Femur (tissue), 1 donor: Measurements from ENCODE around the gene EPHA1.
A peak's percentile ranks its signal among the peaks of the same experiment; 100 is the strongest.
"Not testable (repeated sequence)": the region's sequence is repeated elsewhere in the genome, so short reads cannot be mapped to it uniquely, and the experiment has no call there.

Experiments used
- DNase-seq: peaks from one replicate; pipeline ENCODE4 v3.0.0-alpha.2; 2017

Gene EPHA1

DNA sequence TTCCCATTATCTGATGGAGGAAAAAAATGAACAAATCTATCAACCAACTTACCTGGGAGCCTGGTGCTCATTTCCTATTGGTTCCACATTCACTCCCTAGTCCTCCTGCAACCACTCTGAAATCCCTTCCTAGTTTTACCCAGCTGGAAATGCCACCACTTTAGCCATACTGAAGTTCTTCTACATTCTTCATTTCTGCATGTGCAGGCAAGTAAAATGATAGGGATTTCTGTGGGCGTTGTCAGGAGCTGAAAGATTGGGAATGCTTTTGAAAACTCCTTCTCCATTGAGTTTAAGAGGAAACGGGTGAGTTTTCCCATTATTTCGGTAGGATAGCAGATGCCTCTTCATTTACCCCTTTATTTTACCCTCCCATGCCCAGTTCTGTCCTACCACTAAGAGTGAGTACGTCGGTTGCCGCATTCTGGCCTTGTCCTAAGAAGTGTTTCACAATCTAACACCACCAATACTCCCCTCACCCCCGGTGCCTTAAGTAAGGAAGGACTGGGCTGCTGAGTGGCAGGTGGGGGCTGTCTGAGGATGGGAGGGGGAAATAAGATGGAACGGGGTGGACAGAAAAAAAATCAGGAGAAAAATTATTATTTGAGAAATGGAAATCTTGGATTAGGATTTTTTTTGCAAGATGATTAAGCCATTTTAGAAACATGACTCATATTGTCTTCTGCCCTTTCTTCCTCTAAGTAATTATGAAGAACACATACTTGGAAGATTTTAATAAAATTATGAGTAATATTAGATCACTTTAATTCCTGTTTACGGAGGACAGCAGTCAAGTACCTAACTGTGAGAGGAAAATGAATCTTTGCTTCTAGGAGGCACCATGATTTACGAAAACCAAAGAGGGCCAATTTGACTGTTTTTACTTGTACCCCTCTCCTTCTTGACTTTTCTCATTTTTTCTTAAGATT is 21.4 kb upstream of the EPHA1 start:
- DNase-seq = no peak

DNA sequence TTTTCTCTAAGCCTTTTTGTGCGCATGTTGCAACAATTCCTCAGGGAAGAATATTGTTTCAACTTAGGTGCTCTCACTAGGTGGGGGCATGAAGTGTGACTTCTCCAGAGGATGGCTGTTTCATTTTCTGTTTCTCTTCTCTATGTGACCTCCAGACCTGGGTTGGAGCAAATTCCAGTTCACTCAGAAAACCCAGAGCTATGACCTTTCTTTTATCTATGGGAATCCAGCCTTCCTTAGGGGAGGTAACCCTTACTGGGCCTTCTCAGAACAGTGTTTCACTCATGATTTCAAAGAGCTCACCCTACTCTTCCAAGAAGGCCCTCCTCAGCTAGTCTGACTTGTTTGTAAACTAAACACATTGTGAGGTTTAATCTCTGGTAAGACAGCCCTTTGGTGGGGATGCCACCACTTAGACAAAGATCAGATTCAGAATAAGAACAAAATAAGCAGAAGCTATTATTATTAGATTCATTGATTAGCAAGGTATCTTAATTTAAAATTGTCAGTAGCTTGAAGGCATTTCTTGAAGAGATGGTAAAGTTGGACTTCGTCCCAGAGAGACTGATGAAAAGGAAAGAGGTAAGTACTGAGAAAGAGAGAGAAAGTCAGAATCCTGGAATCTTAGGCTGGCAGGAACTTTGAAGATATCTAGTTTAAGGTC is 18.0 kb upstream of the EPHA1 start:
- DNase-seq = no peak

- not testable (repeated sequence) for DNase-seq
Observed at GRCh38 chr7:143424476-143424875, 15.8 kb upstream of the EPHA1 start.

- DNase-seq = peak; percentile 56
Observed at GRCh38 chr7:143422033-143422432, 13.4 kb upstream of the EPHA1 start.

GRCh38 chr7:143420624-143421023 is 12.0 kb upstream of the EPHA1 start:
- DNase-seq = not testable (repeated sequence)

GRCh38 chr7:143419880-143420279 is 11.2 kb upstream of the EPHA1 start:
- no peak for DNase-seq

DNA sequence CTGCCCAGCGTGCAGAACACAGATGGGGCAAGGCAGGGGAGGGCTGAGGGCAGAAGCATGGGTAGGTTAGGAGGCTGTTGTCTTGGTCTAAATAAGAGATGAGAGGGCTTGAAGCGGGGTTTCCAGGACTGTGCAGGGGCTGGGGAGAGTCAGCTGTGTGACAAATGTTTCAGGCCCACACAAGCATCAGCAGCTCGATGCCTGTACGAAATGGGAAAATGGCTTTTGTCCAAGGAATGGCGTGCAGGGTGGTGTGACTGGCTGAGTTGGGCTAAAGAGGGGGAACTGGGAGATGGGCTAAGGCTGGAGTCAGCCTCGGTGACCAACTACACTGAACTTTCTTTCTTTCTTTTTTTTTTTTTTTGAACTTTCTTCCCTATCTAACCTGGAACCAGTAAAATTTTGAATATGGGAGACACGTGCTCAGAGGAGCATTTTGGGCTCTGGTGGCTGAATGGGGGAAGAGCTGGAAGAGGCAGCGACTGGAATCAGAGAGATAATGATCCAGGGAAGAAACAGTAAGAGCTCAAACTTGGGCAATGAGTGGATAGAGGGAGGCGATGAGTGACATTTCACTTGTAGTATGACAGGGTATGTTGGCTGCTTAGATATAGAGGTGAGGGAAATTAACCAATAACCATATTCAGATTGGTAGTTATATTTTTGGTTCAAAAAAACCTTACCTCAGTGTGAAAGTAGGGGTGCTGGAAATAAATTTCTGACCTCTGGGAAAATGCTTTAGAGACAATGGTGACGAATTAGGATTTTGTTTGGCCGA is 10.2 kb upstream of the EPHA1 start:
- no peak for DNase-seq

DNA sequence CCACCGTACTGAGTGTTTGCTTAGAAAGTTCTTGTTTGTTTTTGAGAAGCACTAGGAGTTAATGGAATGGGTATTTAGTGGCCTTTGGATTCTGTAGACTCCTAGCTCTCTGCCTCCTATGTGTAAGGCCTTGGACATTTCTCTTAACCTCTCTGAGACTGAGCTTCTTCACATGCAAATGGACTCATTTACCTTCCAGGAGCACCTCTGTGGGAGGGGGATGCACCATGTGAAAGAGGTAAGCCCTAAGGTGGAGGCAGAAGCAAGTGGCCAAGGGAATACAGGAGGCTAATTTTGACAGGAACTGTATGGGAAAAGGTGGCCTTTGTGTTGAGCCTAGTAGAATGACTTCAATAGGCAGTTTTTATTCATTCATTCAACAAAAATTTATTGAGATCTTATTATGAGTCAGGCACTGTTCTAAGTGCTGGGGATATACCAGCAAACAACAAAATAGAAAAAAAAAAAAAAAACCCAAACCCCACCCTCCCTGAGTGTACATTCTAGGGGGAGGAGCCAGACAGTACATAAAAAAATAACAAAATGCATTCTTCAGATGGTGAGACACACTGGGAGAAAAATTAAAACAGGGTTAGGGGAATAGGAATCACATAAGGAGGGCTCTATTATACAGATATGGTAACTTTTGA is 9.2 kb upstream of the EPHA1 start:
- no peak for DNase-seq

GRCh38 chr7:143416565-143417149 is 8.0 kb upstream of the EPHA1 start:
- DNase-seq = no peak

DNA sequence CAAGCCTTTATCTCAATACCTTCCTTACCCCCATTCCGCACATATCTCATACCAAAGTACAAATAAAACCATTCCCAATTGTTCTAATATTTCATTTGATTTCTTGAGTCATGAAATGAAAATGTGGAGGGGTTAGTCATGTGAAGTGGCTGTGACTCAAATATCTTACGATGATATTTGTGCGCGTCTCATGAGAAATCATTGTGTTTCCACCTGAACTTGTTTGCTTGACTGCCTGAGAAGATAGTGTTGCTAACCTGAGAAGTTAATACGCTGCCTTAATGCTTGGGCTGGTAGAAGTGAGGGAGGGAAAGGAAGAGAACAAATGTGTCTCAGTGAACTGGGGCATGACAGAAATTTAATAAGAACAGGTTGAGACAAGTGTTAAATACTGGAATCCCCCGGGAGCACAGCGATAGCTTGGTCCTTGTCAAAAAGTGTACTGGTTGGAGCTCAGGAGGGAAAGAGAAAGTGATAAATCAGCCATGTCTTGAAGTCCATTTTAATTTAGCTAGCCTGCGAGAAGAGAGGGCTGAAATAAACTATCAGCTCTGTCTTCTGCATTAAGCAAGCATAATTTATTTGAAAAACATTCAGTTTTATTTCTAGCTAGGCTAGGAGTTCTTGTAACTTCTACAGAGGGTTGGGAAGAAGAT is 7.2 kb upstream of the EPHA1 start:
- no peak for DNase-seq

GRCh38 chr7:143415209-143415608 is 6.6 kb upstream of the EPHA1 start:
- DNase-seq = not testable (repeated sequence)

GRCh38 chr7:143413123-143413522 is 4.5 kb upstream of the EPHA1 start:
- no peak for DNase-seq

- no peak for DNase-seq
Observed at GRCh38 chr7:143411976-143412708, 3.5 kb upstream of the EPHA1 start.

DNA sequence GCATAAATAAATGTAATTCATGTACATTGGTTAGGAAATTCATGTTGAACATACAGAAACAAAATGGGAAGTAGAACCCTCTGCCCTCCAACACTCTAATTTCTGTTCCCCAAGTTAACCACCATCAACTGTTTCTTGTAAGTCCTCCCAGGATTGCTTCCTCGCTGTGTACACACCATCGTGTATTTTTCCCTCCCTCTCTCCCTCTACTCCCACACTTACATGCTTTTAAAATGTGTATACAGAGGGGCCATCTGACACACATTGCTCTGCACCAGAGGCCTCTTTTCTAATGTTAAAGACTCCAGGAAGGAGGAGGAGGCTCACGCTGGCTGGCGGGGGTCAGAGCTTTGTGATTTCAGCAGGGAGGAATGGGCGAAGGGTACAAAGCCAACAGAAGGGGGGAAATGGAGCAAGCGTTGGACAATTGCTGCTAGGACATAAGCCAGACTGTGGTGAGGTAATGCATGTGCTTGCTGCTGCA is 1.9 kb upstream of the EPHA1 start:
- DNase-seq = peak; percentile 71

DNA sequence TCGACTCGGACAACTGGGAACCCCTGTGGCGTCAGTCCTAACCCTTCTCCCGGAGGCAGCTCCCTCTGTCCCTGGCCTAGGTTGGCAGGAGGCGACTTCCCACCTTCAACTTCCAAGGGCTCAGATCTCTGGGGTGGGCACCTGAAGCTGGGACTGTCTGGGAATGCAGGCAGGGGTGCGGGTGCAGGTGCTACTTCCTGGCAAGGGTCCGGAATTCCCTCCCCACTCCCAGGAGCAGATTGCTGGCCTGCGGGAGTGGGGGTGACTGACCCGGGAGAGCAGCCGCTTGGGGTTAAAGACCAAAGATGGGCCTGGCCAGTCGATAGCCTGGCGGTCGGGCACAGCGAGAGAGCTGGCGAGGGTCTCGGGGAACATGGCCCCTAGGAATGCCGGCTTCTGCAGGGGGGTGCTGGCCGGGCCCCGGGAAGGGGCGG is 387 bp downstream of the EPHA1 start:
- no peak for DNase-seq

DNA sequence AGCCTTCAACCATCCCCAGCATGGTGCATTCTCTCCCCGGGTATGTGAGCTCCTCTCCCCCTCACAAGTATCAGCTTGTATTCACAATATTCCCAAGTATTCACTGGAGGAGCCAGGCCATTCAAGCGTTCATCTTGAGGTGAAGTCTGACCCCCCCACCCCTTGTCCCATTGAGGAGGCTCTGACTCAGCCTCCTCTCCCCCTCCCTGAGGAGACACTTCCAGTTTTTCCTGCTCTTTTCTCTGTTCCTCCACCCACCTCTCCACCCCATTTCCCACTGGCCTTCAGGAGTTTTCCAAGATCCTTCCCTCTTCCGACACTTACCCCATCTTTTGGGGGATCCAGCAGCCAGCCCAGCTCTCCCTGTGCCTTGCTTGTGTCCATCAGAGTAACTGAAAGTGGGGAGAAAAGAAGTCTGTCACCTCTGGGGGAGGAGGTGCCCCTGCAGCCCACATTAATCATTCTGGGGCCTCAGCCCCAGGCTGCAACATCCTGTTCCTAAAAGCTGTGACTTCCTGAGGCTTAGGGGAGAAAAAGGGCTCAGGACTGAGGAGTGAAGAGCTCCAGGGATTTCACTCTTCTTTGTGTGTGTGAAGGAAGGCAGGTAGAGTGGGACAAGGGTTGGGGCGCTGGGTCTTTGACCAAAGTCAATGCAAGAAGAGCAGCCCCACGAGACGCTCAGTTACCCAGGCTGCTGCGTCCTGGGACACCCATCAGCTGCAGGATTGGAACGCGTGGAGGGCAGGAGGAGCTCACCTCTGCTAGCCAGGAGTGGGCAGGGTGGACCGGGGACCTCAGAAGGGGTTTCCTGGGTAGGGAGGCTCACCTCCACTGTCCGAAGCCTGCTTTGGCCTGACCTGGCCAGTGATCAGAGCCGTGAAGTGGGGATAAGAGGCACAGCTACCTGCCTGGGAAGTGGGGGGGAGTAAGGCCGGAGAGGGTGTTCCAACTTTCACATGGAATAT is 1.1 kb downstream of the EPHA1 start:
- DNase-seq = no peak

DNA sequence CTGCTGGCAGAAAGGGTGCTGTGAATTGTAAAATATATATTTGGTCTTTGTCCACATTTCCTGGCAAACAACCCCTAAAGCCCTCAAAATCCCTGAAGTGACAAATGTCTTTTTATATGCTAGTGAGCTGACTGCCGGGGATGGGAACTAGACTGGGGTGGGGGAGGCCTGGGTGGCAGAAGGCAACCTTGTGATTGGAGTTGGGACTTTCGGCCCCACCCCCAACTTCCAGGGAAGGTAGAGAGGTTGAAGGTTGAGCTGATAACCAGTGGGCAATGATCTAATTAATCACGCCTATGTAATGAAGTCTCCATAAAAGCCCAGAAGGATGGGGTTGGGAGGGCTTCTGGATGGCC is 2.7 kb downstream of the EPHA1 start:
- DNase-seq = no peak

DNA sequence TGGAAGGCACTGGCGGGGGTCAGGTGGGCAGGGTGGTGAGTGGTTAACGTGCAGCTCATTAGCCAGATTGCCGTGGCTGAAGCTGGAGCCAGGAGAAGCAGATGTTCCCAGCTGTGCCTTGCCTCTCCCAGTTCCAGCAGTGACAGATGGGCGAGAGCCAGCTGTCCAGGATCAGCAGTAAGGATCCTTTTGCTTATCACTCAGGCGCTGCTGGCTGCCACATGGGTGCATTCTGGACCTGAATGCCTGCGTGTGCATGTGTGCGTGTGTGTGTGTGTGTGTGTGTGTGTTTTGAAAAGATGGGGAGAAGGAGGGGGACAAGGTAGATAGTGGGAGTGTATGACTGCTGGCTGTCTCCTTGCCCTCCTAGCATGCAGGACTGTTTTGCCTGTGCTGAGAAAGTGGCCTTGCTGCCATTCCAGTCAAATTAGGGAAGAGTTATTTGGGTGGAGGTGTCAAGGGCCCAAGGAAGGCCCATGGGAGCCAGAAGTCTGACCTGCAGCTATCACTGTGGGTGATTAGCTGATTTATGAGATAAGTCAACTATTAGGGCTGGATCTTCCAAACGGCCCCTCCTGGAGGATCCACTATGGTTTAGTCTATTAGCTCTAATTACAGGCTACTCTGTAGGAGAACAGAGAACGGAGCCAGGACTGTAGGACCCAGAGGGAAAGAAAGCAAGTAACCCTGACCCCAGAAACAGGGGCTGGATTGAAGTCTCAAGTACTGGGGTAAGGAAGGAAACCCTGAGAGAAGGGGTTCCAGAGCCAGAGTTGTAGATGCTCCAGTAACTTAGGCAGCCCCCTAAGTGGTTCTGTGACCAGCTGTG is 3.3 kb downstream of the EPHA1 start:
- DNase-seq = peak; percentile 67

DNA sequence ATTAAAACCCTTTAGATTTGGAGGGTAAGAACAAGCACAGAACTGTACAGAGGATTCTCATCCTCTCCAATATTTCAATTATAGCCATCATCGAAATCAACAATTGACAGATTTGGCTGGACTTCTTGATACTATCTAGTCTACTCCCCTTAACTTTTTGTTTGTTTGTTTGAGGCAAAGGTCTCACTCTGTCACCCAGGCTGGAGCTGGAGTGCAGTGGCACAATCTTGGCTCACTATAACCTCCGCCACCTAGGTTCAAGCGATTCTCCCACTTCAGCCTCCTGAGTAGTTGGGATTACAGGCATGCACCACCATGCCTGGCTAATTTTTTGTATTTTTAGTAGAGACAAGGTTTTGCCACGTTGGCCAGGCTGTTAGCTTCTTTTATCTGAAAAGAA is 6.4 kb downstream of the EPHA1 start:
- not testable (repeated sequence) for DNase-seq
